Liver (tissue), 9 donors: Measurements from ENCODE around the gene PTPRN2. TPM values are rescaled to one million over a fixed set of nuclear protein-coding genes. Genes with fewer than 3 reads are reported as not detected.

Experiments
- DNase-seq: peaks from one replicate; pipeline ENCODE4 v3.0.0-alpha.2; 2017; ENCODE audit warnings: low spot score
- H3K27ac ChIP-seq, 2 donors: one replicate each; pipeline ENCODE4 v1.7.0; 2013; ENCODE audit warnings: inconsistent platforms in 2 of 2, low read length in 2 of 2, control low read depth in 1 of 2, low read depth in 1 of 2, mild to moderate bottlenecking in 1 of 2
- H3K27me3 ChIP-seq, 4 donors: one replicate each; pipeline versions ENCODE4 v1.6.1 to v1.7.0; 2013; ENCODE audit warnings: low read length in 3 of 4, inconsistent platforms in 1 of 4, mild to moderate bottlenecking in 1 of 4, moderate library complexity in 1 of 4; ENCODE audit not compliant: control insufficient read depth in 4 of 4, insufficient read depth in 4 of 4
- H3K36me3 ChIP-seq, 4 donors: one replicate each; pipeline versions ENCODE4 v1.6.1 to v1.7.0; 2013; ENCODE audit warnings: low read length in 3 of 4, mild to moderate bottlenecking in 3 of 4, low read depth in 1 of 4, moderate library complexity in 1 of 4; ENCODE audit not compliant: control insufficient read depth in 4 of 4, insufficient read depth in 3 of 4
- H3K4me1 ChIP-seq, 4 donors: one replicate each; pipeline versions ENCODE4 v1.6.1 to v1.7.0; 2013; ENCODE audit warnings: low read length in 3 of 4, mild to moderate bottlenecking in 3 of 4, moderate library complexity in 1 of 4; ENCODE audit not compliant: control insufficient read depth in 4 of 4, insufficient read depth in 4 of 4
- H3K4me3 ChIP-seq, 3 donors: one replicate each; pipeline versions ENCODE4 v1.6.1 to v1.7.0; 2013; ENCODE audit warnings: low read length in 3 of 3, control low read depth in 1 of 3, low read depth in 1 of 3, mild to moderate bottlenecking in 1 of 3
- H3K9ac ChIP-seq, 2 donors: one replicate each; pipeline ENCODE4 v1.7.0; 2013; ENCODE audit warnings: low read length in 2 of 2, mild to moderate bottlenecking in 2 of 2, moderate library complexity in 2 of 2, control low read depth in 1 of 2, low read depth in 1 of 2
- H3K9me3 ChIP-seq, 4 donors: one replicate each; pipeline versions ENCODE4 v1.6.1 to v1.7.0; 2013; ENCODE audit warnings: low read length in 3 of 4; ENCODE audit not compliant: control insufficient read depth in 4 of 4
- EGR1 ChIP-seq, 2 donors: IDR thresholded peaks; 2 replicates each; pipeline ENCODE4 v1.6.1; 2016 to 2018; ENCODE audit warnings: antibody characterized with exemption in 2 of 2, low read depth in 2 of 2
- FOXA1 ChIP-seq: IDR thresholded peaks from 2 replicates; pipeline ENCODE4 v1.6.1; 2016; ENCODE audit warnings: antibody characterized with exemption
- FOXA2 ChIP-seq: IDR thresholded peaks from 2 replicates; pipeline ENCODE4 v1.6.1; 2016; ENCODE audit warnings: antibody characterized with exemption
- GABPA ChIP-seq, 2 donors: IDR thresholded peaks in 1 of 2; conservative IDR thresholded peaks in 1 of 2; 2 replicates each; pipeline ENCODE4 v1.6.1; 2016; ENCODE audit warnings: antibody characterized with exemption in 2 of 2, mild to moderate bottlenecking in 1 of 2, moderate library complexity in 1 of 2
- HNF4A ChIP-seq, 2 donors: conservative IDR thresholded peaks; 2 replicates each; pipeline ENCODE4 v1.6.1; 2016; ENCODE audit warnings: antibody characterized with exemption in 2 of 2, mild to moderate bottlenecking in 2 of 2
- HNF4G ChIP-seq: IDR thresholded peaks from 2 replicates; pipeline ENCODE4 v1.6.1; 2016; ENCODE audit warnings: antibody characterized with exemption
- JUND ChIP-seq, 2 donors: IDR thresholded peaks; 2 replicates each; pipeline ENCODE4 v1.6.1; 2016; ENCODE audit warnings: antibody characterized with exemption in 2 of 2
- MAX ChIP-seq: IDR thresholded peaks from 2 replicates; pipeline ENCODE4 v1.6.1; 2016; ENCODE audit warnings: antibody characterized with exemption
- NR2F2 ChIP-seq: IDR thresholded peaks from 2 replicates; pipeline ENCODE4 v1.6.1; 2016; ENCODE audit warnings: antibody characterized with exemption
- RAD21 ChIP-seq, 2 donors: IDR thresholded peaks; 2 replicates each; pipeline ENCODE4 v1.6.1; 2016; ENCODE audit warnings: antibody characterized with exemption in 2 of 2, mild to moderate bottlenecking in 2 of 2
- RXRA ChIP-seq, 2 donors: IDR thresholded peaks; 2 replicates each; pipeline ENCODE4 v1.6.1; 2017 to 2018; ENCODE audit warnings: antibody characterized with exemption in 2 of 2, mild to moderate bottlenecking in 1 of 2
- SP1 ChIP-seq: IDR thresholded peaks from 2 replicates; pipeline ENCODE4 v1.6.1; 2018; ENCODE audit warnings: antibody characterized with exemption, mild to moderate bottlenecking
- TAF1 ChIP-seq: conservative IDR thresholded peaks from 2 replicates; pipeline ENCODE4 v1.6.1; 2016; ENCODE audit warnings: antibody characterized with exemption, mild to moderate bottlenecking
- YY1 ChIP-seq: IDR thresholded peaks from 2 replicates; pipeline ENCODE4 v1.6.1; 2016; ENCODE audit warnings: antibody characterized with exemption, mild to moderate bottlenecking
- ZBTB33 ChIP-seq: IDR thresholded peaks from 2 replicates; pipeline ENCODE4 v1.6.1; 2016; ENCODE audit warnings: antibody characterized with exemption
- WGBS: extraction: QIAGEN DNeasy Blood & Tissue Kit; methylation state at CpG from one replicate; pipeline ENCODE4 v1.1.7; 2013; 5-methylcytosine and 5-hydroxymethylcytosine counted together
- polyA plus RNA-seq, 2 donors: library from polyadenylated mRNA; stranded (reverse) in 1 of 2; unstranded in 1 of 2; fragments of 200-250 nt in 1 of 2; fragments of >200 nt in 1 of 2; fragmentation: Nextera tagmentation in 1 of 2; extraction: Ambion mirVana in 1 of 2; gene quantifications; one replicate each; pipeline versions ENCODE4 v1.2.1 to v1.2.3, GENCODE V29; 2013 to 2015
- total RNA-seq, 2 donors: library from RNA; depleted of rRNA; stranded (reverse); fragments of >200 nt; gene quantifications; one replicate each; pipeline ENCODE4 v1.2.3, GENCODE V29; 2014
- TF ChIP-seq, protein P1 (sequence below): IDR thresholded peaks from 2 replicates; pipeline ENCODE4 v1.6.1; 2016; ENCODE audit warnings: antibody characterized with exemption, mild to moderate bottlenecking
- TF ChIP-seq, protein P2 (sequence below): IDR thresholded peaks from 2 replicates; pipeline ENCODE4 v1.6.1; 2016; ENCODE audit warnings: antibody characterized with exemption
- TF ChIP-seq, protein P3 (sequence below): fragments of 150-350 bp; IDR thresholded peaks from 2 replicates; pipeline ENCODE4 v1.5.1; 2017; ENCODE audit warnings: improper control_type of control experiment, low read depth, low read length; ENCODE audit not compliant: missing input control
- donor health status: healthy.
- donor health status: healthy.
- donor health status: healthy.
- donor health status: healthy.
- donor health status: healthy.

PTPRN2 gene
- total and polyA plus RNA-seq, 4 donors: 0.75 to 1.9 (median 1.1) TPM

- TF ChIP-seq, protein P1, sequence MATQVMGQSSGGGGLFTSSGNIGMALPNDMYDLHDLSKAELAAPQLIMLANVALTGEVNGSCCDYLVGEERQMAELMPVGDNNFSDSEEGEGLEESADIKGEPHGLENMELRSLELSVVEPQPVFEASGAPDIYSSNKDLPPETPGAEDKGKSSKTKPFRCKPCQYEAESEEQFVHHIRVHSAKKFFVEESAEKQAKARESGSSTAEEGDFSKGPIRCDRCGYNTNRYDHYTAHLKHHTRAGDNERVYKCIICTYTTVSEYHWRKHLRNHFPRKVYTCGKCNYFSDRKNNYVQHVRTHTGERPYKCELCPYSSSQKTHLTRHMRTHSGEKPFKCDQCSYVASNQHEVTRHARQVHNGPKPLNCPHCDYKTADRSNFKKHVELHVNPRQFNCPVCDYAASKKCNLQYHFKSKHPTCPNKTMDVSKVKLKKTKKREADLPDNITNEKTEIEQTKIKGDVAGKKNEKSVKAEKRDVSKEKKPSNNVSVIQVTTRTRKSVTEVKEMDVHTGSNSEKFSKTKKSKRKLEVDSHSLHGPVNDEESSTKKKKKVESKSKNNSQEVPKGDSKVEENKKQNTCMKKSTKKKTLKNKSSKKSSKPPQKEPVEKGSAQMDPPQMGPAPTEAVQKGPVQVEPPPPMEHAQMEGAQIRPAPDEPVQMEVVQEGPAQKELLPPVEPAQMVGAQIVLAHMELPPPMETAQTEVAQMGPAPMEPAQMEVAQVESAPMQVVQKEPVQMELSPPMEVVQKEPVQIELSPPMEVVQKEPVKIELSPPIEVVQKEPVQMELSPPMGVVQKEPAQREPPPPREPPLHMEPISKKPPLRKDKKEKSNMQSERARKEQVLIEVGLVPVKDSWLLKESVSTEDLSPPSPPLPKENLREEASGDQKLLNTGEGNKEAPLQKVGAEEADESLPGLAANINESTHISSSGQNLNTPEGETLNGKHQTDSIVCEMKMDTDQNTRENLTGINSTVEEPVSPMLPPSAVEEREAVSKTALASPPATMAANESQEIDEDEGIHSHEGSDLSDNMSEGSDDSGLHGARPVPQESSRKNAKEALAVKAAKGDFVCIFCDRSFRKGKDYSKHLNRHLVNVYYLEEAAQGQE: no peak
- no peak for TF ChIP-seq GABPA (IDR thresholded peaks at IDR 0.05 in 1 of 2, conservative IDR thresholded peaks at IDR 0.05 in 1 of 2)
- TF ChIP-seq HNF4G: no peak
- TF ChIP-seq SP1: no peak
These were observed 557.1 kb downstream of the PTPRN2 start (continued) for GRCh38 chr7:158030566-158030965.

- Histone ChIP-seq H3K9me3 (peaks cover 0 to 6% (median 2%) of the 10 kb centered on the region in 4 donors), H3K9ac (no peak overlapping the region), H3K4me3 (no peak overlapping the region), H3K36me3 (no peaks in the 10 kb centered on the region), H3K27ac (no peak overlapping the region), H3K27me3 (peaks cover 0 to 3% (median 0%) of the 10 kb centered on the region in 4 donors), H3K4me1 (no peaks in the 10 kb centered on the region)
- TF ChIP-seq JUND (IDR thresholded peaks at IDR 0.05) (no peak), GABPA (IDR thresholded peaks at IDR 0.05 in 1 of 2, conservative IDR thresholded peaks at IDR 0.05 in 1 of 2) (no peak), HNF4A (conservative IDR thresholded peaks at IDR 0.05) (no peak), FOXA2 (no peak), FOXA1 (no peak), RXRA (IDR thresholded peaks at IDR 0.05) (no peak), YY1 (no peak), SP1 (no peak), HNF4G (no peak), MAX (no peak), RAD21 (IDR thresholded peaks at IDR 0.05) (no peak), EGR1 (IDR thresholded peaks at IDR 0.05; ENCODE audit: low read depth in 2 of 2) (no peak), TAF1 (no peak), NR2F2 (no peak), ZBTB33 (no peak)
- TF ChIP-seq, protein P2, sequence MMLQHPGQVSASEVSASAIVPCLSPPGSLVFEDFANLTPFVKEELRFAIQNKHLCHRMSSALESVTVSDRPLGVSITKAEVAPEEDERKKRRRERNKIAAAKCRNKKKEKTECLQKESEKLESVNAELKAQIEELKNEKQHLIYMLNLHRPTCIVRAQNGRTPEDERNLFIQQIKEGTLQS: no peak
- TF ChIP-seq, protein P1: no peak
- TF ChIP-seq, protein P3, sequence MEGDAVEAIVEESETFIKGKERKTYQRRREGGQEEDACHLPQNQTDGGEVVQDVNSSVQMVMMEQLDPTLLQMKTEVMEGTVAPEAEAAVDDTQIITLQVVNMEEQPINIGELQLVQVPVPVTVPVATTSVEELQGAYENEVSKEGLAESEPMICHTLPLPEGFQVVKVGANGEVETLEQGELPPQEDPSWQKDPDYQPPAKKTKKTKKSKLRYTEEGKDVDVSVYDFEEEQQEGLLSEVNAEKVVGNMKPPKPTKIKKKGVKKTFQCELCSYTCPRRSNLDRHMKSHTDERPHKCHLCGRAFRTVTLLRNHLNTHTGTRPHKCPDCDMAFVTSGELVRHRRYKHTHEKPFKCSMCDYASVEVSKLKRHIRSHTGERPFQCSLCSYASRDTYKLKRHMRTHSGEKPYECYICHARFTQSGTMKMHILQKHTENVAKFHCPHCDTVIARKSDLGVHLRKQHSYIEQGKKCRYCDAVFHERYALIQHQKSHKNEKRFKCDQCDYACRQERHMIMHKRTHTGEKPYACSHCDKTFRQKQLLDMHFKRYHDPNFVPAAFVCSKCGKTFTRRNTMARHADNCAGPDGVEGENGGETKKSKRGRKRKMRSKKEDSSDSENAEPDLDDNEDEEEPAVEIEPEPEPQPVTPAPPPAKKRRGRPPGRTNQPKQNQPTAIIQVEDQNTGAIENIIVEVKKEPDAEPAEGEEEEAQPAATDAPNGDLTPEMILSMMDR: no peak
- DNase-seq: no peak
- 86% methylated on average over 10 of the region's 10 CpGs for WGBS
These were observed 557.6 kb downstream of the PTPRN2 start for GRCh38 chr7:158030071-158030470.
